Measurements from ENCODE around the gene PRR18.

Gene PRR18

DNA sequence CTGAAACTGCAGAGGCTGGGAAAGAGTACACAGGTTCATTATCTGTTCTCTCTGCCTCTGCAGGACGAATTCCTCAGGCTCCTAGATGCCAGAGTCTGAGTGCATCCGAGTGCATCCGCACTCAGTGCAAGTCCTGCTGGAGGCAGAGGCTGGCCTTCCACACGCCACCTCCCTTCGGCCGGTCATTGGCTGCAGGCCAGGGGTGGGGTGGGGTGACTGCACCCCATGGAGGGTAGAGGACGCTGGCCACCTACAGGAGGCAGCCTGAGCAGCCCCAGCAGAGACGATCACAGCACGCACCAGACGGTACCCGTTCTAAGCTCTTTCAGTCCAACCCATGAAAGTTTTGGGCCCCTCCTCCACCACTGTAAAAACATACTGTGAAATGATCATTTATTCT lies 22.4 kb upstream of the PRR18 start:
- H3K4me3 ChIP-seq (ENCODE audit: low read depth, low read length): no peak overlapping the region
- DNase-seq (ENCODE audit: low read depth): no peak

DNA sequence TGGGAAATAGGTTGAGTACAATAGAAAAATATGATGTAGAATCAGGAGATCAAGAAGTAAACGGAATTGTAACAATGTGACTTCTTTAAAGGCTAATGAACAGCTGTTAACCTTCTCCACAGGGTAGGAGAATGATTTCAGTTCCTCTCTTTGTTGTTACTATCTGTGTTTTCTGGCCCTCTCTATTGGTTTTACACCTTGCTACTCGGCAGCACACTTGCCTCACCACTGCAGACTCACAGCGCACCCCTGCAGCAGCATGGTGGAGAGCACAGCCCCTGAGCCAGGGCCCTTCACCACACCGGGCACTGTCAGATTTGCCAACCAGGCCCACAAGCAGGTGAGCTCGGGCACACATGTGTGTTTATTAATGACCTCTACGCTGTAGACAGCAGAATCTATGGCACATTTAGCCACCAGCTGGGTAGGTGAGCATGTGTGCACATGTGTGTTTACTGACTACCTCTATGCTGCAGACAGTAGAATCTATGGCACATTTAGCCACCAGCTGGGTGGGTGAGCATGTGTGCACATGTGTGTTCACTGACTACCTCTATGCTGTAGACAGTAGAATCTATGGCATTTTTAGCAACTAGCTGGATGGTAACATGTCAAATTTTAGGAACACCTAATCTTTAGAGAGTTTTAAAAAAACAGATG lies 17.3 kb upstream of the PRR18 start:
- TF ChIP-seq, protein P1, sequence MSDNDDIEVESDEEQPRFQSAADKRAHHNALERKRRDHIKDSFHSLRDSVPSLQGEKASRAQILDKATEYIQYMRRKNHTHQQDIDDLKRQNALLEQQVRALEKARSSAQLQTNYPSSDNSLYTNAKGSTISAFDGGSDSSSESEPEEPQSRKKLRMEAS (IDR thresholded peaks at IDR 0.05; ENCODE audit: low read depth, low read length): no peak
- no peak for TF ChIP-seq MYC (IDR thresholded peaks at IDR 0.05; ENCODE audit: low read depth, low read length)
- TF ChIP-seq POLR2A (IDR thresholded peaks at IDR 0.05; ENCODE audit: extremely low read depth, insufficient read length): no peak
- TF ChIP-seq, protein P2, sequence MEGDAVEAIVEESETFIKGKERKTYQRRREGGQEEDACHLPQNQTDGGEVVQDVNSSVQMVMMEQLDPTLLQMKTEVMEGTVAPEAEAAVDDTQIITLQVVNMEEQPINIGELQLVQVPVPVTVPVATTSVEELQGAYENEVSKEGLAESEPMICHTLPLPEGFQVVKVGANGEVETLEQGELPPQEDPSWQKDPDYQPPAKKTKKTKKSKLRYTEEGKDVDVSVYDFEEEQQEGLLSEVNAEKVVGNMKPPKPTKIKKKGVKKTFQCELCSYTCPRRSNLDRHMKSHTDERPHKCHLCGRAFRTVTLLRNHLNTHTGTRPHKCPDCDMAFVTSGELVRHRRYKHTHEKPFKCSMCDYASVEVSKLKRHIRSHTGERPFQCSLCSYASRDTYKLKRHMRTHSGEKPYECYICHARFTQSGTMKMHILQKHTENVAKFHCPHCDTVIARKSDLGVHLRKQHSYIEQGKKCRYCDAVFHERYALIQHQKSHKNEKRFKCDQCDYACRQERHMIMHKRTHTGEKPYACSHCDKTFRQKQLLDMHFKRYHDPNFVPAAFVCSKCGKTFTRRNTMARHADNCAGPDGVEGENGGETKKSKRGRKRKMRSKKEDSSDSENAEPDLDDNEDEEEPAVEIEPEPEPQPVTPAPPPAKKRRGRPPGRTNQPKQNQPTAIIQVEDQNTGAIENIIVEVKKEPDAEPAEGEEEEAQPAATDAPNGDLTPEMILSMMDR (IDR thresholded peaks at IDR 0.05; ENCODE audit: low read depth, low read length): no peak
- no peak overlapping the region for H3K4me3 ChIP-seq (ENCODE audit: low read depth, low read length)
- no peak for DNase-seq (ENCODE audit: low read depth)

More for the DNA sequence above, 22.4 kb upstream of the PRR18 start:
- TF ChIP-seq POLR2A (IDR thresholded peaks at IDR 0.05; ENCODE audit: extremely low read depth, insufficient read length) (no peak), MYC (IDR thresholded peaks at IDR 0.05; ENCODE audit: low read depth, low read length) (no peak)
- TF ChIP-seq, protein P1 (IDR thresholded peaks at IDR 0.05; ENCODE audit: low read depth, low read length): no peak
- TF ChIP-seq, protein P2 (IDR thresholded peaks at IDR 0.05; ENCODE audit: low read depth, low read length): no peak

DNA sequence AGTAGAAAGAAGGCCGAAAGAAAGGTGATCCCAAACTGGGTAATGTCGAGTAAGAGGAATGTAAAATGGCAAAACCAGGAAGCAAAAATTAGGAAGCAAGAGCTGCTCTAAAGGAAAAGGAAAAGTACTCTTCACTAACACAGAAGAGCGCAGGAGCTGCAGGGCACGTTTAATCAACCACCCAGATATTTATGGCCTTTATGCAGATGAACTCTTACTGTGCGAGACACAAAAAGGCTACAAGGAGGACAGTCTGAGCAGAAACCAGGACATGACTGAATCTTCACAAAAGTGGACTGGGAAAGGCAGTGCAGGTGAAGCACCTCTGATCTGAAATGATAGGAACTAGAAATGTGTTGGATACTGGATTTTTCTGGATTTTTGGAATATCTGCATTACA lies 15.2 kb upstream of the PRR18 start:
- H3K4me3 ChIP-seq (ENCODE audit: low read depth, low read length): no peak overlapping the region
- TF ChIP-seq, protein P2 (IDR thresholded peaks at IDR 0.05; ENCODE audit: low read depth, low read length): no peak
- TF ChIP-seq, protein P1 (IDR thresholded peaks at IDR 0.05; ENCODE audit: low read depth, low read length): no peak
- TF ChIP-seq POLR2A (IDR thresholded peaks at IDR 0.05; ENCODE audit: extremely low read depth, insufficient read length): no peak
- no peak for TF ChIP-seq MYC (IDR thresholded peaks at IDR 0.05; ENCODE audit: low read depth, low read length)
- DNase-seq (ENCODE audit: low read depth): no peak

DNA sequence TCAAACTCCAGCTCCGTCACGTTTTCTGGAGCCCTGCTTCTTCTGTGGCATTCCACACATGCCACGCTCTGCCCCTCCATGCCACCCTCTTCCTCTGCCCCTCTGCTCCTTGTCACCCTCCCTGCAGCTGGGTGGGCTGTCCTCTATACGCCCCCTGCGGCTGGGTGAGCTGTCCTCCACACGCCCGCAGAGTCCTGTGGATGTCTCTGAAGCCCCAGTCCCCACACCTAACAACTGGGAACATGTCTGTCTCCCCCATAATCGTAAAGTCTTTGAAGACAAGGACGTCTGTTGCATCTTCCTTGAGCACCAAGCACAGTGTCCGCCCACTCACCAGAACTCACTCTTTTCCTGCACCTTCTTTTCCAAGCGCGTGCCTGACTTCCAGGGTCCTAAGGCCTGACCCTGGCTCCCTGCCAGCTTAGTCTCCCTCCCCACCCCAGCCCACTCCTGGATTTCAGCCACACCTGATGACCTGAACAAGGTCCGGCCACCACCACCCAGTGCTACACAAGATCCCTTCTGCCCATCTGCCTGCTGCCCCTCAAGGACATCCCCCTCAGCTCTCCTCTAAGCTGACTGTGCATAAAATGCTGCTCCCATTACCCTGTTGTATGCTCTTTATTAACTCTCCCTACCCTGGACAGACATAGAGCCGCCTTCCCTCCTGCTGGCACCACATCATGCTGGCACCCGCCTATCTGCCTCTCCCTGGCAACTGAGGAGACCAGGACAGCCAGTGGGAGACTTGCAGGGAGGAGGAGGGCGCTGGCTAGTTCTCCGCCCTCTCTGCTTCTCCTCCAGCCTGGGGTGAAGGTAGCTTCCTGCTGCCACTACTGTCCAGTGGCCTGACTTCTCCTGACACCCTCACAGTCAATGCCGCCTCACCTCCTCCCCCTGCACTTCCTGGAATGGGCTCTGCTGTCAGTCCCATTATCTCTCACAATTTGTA lies 10.7 kb upstream of the PRR18 start:
- TF ChIP-seq, protein P2 (IDR thresholded peaks at IDR 0.05; ENCODE audit: low read depth, low read length): no peak
- TF ChIP-seq MYC (IDR thresholded peaks at IDR 0.05; ENCODE audit: low read depth, low read length): no peak
- no peak for TF ChIP-seq POLR2A (IDR thresholded peaks at IDR 0.05; ENCODE audit: extremely low read depth, insufficient read length)
- TF ChIP-seq, protein P1 (IDR thresholded peaks at IDR 0.05; ENCODE audit: low read depth, low read length): no peak
- no peak overlapping the region for H3K4me3 ChIP-seq (ENCODE audit: low read depth, low read length)
- DNase-seq (ENCODE audit: low read depth): no peak

DNA sequence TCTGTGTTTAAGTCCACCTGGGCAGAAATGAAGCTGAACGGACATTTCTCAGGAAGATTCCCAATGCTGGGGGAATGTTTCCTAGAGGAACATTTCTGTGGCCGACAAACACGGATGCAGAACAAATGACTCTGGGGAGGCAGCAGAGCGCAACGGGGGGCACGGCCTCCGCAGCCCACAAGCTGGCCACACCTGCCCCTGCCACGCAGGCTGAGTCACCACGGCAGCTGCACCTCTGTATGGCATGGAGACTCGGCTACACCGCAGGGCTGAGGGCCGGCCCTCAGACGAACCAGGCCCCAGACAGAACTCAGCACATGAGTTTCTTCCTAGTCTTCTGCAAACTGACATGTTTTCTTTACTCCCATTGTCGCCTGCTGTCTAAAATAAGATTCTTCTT lies 10.0 kb upstream of the PRR18 start:
- no peak for DNase-seq (ENCODE audit: low read depth)
- TF ChIP-seq MYC (IDR thresholded peaks at IDR 0.05; ENCODE audit: low read depth, low read length): no peak
- no peak for TF ChIP-seq POLR2A (IDR thresholded peaks at IDR 0.05; ENCODE audit: extremely low read depth, insufficient read length)
- TF ChIP-seq, protein P2 (IDR thresholded peaks at IDR 0.05; ENCODE audit: low read depth, low read length): no peak
- TF ChIP-seq, protein P1 (IDR thresholded peaks at IDR 0.05; ENCODE audit: low read depth, low read length): no peak
- no peak overlapping the region for H3K4me3 ChIP-seq (ENCODE audit: low read depth, low read length)

All from NB4 (cell line).